Mesenchymal stem cell (in vitro differentiated cells and primary cell): Measurements from ENCODE around the gene PIGM.

Experiments
- DNase-seq: peaks from one replicate; pipeline ENCODE4 v3.0.0-alpha.2; 2013
- H2AFZ ChIP-seq: one replicate; pipeline ENCODE4 v1.6.1; 2013; ENCODE audit warnings: low read depth, mild to moderate bottlenecking, control low read depth, inconsistent platforms, low read length, moderate library complexity
- H2AK5ac ChIP-seq: 2 replicates; pipeline ENCODE4 v1.6.1; 2013; ENCODE audit warnings: low read length, moderate library complexity, mild to moderate bottlenecking, inconsistent platforms; ENCODE audit not compliant: severe bottlenecking
- H2BK120ac ChIP-seq: one replicate; pipeline ENCODE4 v1.6.1; 2013; ENCODE audit warnings: low read depth, mild to moderate bottlenecking, inconsistent platforms, low read length, moderate library complexity
- H2BK12ac ChIP-seq, 2 experiments: one replicate each; pipeline ENCODE4 v1.6.1; 2013; ENCODE audit warnings: inconsistent platforms in 2 of 2, low read length in 2 of 2, mild to moderate bottlenecking in 2 of 2, moderate library complexity in 2 of 2, control low read depth in 1 of 2
- H2BK15ac ChIP-seq: one replicate; pipeline ENCODE4 v1.6.1; 2013; ENCODE audit warnings: mild to moderate bottlenecking, low read depth, inconsistent platforms; ENCODE audit not compliant: poor library complexity, severe bottlenecking
- H2BK5ac ChIP-seq: 2 replicates; pipeline ENCODE4 v1.6.1; 2013; ENCODE audit warnings: low read depth, mild to moderate bottlenecking, low read length, control low read depth, inconsistent platforms; ENCODE audit not compliant: poor library complexity, severe bottlenecking
- H3K14ac ChIP-seq, 2 experiments: one replicate each; pipeline ENCODE4 v1.6.1; 2013; ENCODE audit warnings: inconsistent platforms in 2 of 2, low read length in 2 of 2, control low read depth in 1 of 2, mild to moderate bottlenecking in 1 of 2, moderate library complexity in 1 of 2
- H3K18ac ChIP-seq, 2 experiments: one replicate each; pipeline ENCODE4 v1.6.1; 2013; ENCODE audit warnings: inconsistent platforms in 2 of 2, low read length in 2 of 2, control low read depth in 1 of 2, low read depth in 1 of 2, mild to moderate bottlenecking in 1 of 2
- H3K23ac ChIP-seq, 2 experiments: one replicate each; pipeline ENCODE4 v1.6.1; 2013; ENCODE audit warnings: inconsistent platforms in 2 of 2, low read length in 2 of 2, mild to moderate bottlenecking in 2 of 2, moderate library complexity in 2 of 2, control low read depth in 1 of 2
- H3K27ac ChIP-seq: 2 replicates; pipeline ENCODE4 v1.5.1; 2013; ENCODE audit warnings: mild to moderate bottlenecking, moderate library complexity, low read length, control low read depth, inconsistent platforms; ENCODE audit not compliant: poor library complexity, severe bottlenecking
- H3K27me3 ChIP-seq, 2 experiments: 2 replicates each; pipeline versions ENCODE4 v1.6.1 to v1.7.0; 2013; ENCODE audit warnings: low read length in 2 of 2, mild to moderate bottlenecking in 2 of 2, moderate library complexity in 2 of 2, control low read depth in 1 of 2, inconsistent platforms in 1 of 2; ENCODE audit not compliant: control insufficient read depth in 1 of 2, insufficient read depth in 1 of 2
- H3K36me3 ChIP-seq, 2 experiments: 2 replicates each; pipeline versions ENCODE4 v1.6.1 to v1.7.0; 2013; ENCODE audit warnings: low read length in 2 of 2, control low read depth in 1 of 2, inconsistent platforms in 1 of 2, low read depth in 1 of 2, mild to moderate bottlenecking in 1 of 2; ENCODE audit not compliant: insufficient read depth in 2 of 2, control insufficient read depth in 1 of 2
- H3K4ac ChIP-seq, 2 experiments: one replicate each; pipeline ENCODE4 v1.6.1; 2013; ENCODE audit warnings: inconsistent platforms in 2 of 2, low read length in 2 of 2, mild to moderate bottlenecking in 2 of 2, moderate library complexity in 2 of 2, control low read depth in 1 of 2, low read depth in 1 of 2
- H3K4me1 ChIP-seq: 2 replicates; pipeline ENCODE4 v1.6.1; 2013; ENCODE audit warnings: low read depth, low read length, control low read depth; ENCODE audit not compliant: control insufficient read depth, insufficient read depth
- H3K4me2 ChIP-seq: 2 replicates; pipeline ENCODE4 v1.6.1; 2013; ENCODE audit warnings: low read length, mild to moderate bottlenecking, inconsistent platforms; ENCODE audit not compliant: poor library complexity, severe bottlenecking
- H3K4me3 ChIP-seq, 2 experiments: 2 replicates each; pipeline versions ENCODE4 v1.5.1 to v1.7.0; 2013; ENCODE audit warnings: low read length in 2 of 2, mild to moderate bottlenecking in 2 of 2, control low read depth in 1 of 2, low read depth in 1 of 2; ENCODE audit not compliant: insufficient read depth in 1 of 2
- H3K79me1 ChIP-seq: replicated peaks from 2 replicates; pipeline ENCODE4 v1.6.1; 2013; ENCODE audit warnings: mild to moderate bottlenecking, control low read depth, low read length, inconsistent platforms; ENCODE audit not compliant: poor library complexity, severe bottlenecking
- H3K9ac ChIP-seq: 2 replicates; pipeline ENCODE4 v1.7.0; 2013; ENCODE audit warnings: mild to moderate bottlenecking, low read length, moderate library complexity
- H3K9me3 ChIP-seq: 2 replicates; pipeline ENCODE4 v1.7.0; 2013; ENCODE audit warnings: mild to moderate bottlenecking, low read length; ENCODE audit not compliant: control insufficient read depth
- H4K8ac ChIP-seq: one replicate; pipeline ENCODE4 v1.6.1; 2013; ENCODE audit warnings: inconsistent platforms, mild to moderate bottlenecking, low read length, moderate library complexity
- H4K91ac ChIP-seq: one replicate; pipeline ENCODE4 v1.6.1; 2013; ENCODE audit warnings: mild to moderate bottlenecking, low read length, inconsistent platforms
- WGBS: methylation state at CpG from one replicate; pipeline ENCODE4 v1.1.7; 2013; ENCODE audit warnings: mixed read lengths; 5-methylcytosine and 5-hydroxymethylcytosine counted together

Gene PIGM

DNA sequence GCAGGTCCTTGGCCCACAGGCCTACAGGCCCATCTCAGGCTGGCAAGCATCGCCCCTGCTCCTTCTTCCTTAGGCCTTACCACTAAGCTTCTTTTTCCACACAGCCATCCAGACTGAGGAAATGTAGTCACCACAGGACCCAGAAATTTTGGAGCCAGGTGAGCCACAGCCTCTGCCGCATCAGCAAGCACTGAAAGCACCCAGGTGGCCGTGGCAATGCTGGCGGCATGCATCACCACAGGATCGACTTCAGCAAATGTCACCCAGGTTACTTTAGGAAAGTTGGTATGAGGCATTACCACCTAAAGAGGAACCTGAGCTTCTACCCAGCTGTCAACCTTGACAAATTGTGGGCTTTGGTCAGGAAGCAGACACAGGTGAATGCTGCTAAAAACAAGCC, 11.6 kb downstream of the PIGM start:
- no peak overlapping the region for H2BK15ac ChIP-seq
- no peaks in the 10 kb centered on the region for H3K9me3 ChIP-seq
- peak overlapping the region in 1 of 2 experiments; percentile 11 for H2BK12ac ChIP-seq
- H3K18ac ChIP-seq: no peak overlapping the region
- no peak overlapping the region for H3K27ac ChIP-seq
- 90% methylated on average over 5 of the region's 5 CpGs for WGBS
- no peak overlapping the region for H2BK120ac ChIP-seq
- H2BK5ac ChIP-seq: no peak overlapping the region
- peaks cover 0 to 19% of the 10 kb centered on the region in 2 experiments for H3K27me3 ChIP-seq
- no peaks in the 10 kb centered on the region for H3K36me3 ChIP-seq
- H2AK5ac ChIP-seq: no peak overlapping the region
- no peak overlapping the region for H3K4ac ChIP-seq
- H2AFZ ChIP-seq: no peak overlapping the region
- no peak overlapping the region for H3K4me3 ChIP-seq
- H3K79me1 ChIP-seq: no peaks in the 10 kb centered on the region
- no peak overlapping the region for H4K91ac ChIP-seq
- no peak overlapping the region for H3K9ac ChIP-seq
- H3K4me1 ChIP-seq: no peaks in the 10 kb centered on the region
- H3K14ac ChIP-seq: no peak overlapping the region
- no peak overlapping the region for H3K4me2 ChIP-seq
- no peak for DNase-seq
- no peak overlapping the region for H4K8ac ChIP-seq
- H3K23ac ChIP-seq: no peak overlapping the region

DNA sequence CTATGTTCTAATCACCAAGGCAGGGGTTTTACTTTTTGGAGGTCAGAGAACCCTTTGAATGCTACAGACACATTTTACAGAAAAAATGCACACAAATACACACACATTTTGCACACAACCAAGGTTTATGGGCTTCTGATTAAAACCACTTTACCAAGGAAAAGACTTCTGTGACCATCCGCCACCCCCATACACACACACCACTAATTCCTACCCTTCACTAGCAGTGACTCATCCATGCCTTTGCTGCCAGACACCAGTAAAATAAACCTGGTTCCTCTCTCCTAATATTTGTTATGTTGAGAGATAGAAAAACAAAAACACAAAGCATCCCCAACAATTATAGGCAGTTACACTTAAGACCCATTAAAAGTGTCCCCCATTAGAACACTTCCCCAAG, 12.9 kb downstream of the PIGM start:
- Histone ChIP-seq H3K14ac (no peak overlapping the region), H3K9me3 (no peaks in the 10 kb centered on the region), H2BK5ac (no peak overlapping the region), H2BK120ac (no peak overlapping the region), H3K4ac (no peak overlapping the region), H2BK12ac (no peak overlapping the region), H3K4me1 (no peaks in the 10 kb centered on the region), H4K91ac (no peak overlapping the region), H3K18ac (no peak overlapping the region), H3K27ac (no peak overlapping the region), H3K23ac (no peak overlapping the region), H2AK5ac (no peak overlapping the region), H3K9ac (no peak overlapping the region), H3K36me3 (no peaks in the 10 kb centered on the region), H4K8ac (no peak overlapping the region), H3K27me3 (peaks cover 0 to 19% of the 10 kb centered on the region in 2 experiments), H3K4me3 (no peak overlapping the region), H3K79me1 (no peaks in the 10 kb centered on the region), H2BK15ac (no peak overlapping the region), H3K4me2 (no peak overlapping the region), H2AFZ (no peak overlapping the region)
- peak; percentile 37 for DNase-seq
- WGBS: 62% methylated on average over 1 of the region's 1 CpG

DNA sequence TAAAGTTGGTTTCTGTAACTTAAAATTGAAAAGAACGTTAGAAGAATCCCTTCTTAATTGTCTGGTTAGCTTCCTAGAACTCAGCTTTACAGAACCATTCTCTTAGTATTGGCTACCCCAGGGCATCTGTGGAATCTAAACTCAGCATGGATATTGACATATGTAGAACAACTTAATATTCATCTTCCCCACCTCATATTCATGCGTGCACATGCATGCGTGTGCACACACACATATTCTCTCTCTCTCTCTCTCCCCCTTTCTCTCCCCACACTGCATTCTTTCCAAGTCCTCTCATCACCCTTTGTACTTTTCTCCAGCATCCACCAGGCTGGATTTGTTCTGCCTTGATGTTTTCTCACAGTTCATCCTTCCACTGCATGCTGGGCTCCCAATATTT, 13.4 kb downstream of the PIGM start:
- Histone ChIP-seq H3K9me3 (no peaks in the 10 kb centered on the region), H3K14ac (no peak overlapping the region), H2BK12ac (no peak overlapping the region), H3K27ac (no peak overlapping the region), H3K79me1 (no peaks in the 10 kb centered on the region), H3K9ac (no peak overlapping the region), H3K23ac (no peak overlapping the region), H3K4me1 (no peaks in the 10 kb centered on the region), H3K4me3 (no peak overlapping the region), H2BK120ac (no peak overlapping the region), H3K4me2 (no peak overlapping the region), H3K18ac (no peak overlapping the region), H4K8ac (no peak overlapping the region), H3K36me3 (no peaks in the 10 kb centered on the region), H2BK5ac (no peak overlapping the region), H2BK15ac (no peak overlapping the region), H2AFZ (no peak overlapping the region), H3K27me3 (peaks cover 0 to 19% of the 10 kb centered on the region in 2 experiments), H2AK5ac (no peak overlapping the region), H4K91ac (no peak overlapping the region), H3K4ac (no peak overlapping the region)
- WGBS: 84% methylated on average over 3 of the region's 3 CpGs
- no peak for DNase-seq

DNA sequence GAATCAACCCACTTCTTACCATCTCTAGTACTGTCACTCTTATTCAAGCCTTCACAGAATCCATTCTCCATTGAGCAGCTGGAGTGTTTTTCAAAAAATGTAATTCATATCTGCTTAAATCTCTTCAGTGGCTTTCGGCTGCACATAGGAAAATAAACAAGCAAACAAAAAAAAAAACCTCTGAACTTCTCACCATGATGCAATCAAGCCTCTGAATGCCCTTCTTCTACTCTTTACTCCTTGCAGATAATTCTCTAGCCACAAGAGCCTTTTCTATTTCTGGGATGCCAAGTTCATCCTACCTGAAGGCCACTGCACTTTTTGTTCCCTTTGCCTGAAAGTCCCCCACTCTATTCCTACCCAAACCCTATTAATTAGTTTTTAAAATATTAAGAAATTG, 14.2 kb downstream of the PIGM start:
- H2BK15ac ChIP-seq: no peak overlapping the region
- H3K79me1 ChIP-seq: no peaks in the 10 kb centered on the region
- H2AFZ ChIP-seq: no peak overlapping the region
- no peak overlapping the region for H2AK5ac ChIP-seq
- H3K4me2 ChIP-seq: no peak overlapping the region
- no peak overlapping the region for H3K27ac ChIP-seq
- no peaks in the 10 kb centered on the region for H3K9me3 ChIP-seq
- H3K14ac ChIP-seq: no peak overlapping the region
- no peak overlapping the region for H2BK12ac ChIP-seq
- 82% methylated on average over 1 of the region's 1 CpG for WGBS
- no peak overlapping the region for H3K4me3 ChIP-seq
- no peaks in the 10 kb centered on the region for H3K36me3 ChIP-seq
- H3K4ac ChIP-seq: no peak overlapping the region
- peaks cover 0 to 19% of the 10 kb centered on the region in 2 experiments for H3K27me3 ChIP-seq
- DNase-seq: no peak
- H3K18ac ChIP-seq: no peak overlapping the region
- H2BK5ac ChIP-seq: no peak overlapping the region
- H3K4me1 ChIP-seq: no peaks in the 10 kb centered on the region
- no peak overlapping the region for H4K91ac ChIP-seq
- no peak overlapping the region for H3K9ac ChIP-seq
- H4K8ac ChIP-seq: no peak overlapping the region
- no peak overlapping the region for H2BK120ac ChIP-seq
- no peak overlapping the region for H3K23ac ChIP-seq
